ENCODE measurements around the gene OR7G2.

GRCh38 chr19:9140159-9140874 is 33.0 kb upstream of the OR7G2 start, which contains the start of gene ZNF317:
- TF ChIP-seq, protein P1, sequence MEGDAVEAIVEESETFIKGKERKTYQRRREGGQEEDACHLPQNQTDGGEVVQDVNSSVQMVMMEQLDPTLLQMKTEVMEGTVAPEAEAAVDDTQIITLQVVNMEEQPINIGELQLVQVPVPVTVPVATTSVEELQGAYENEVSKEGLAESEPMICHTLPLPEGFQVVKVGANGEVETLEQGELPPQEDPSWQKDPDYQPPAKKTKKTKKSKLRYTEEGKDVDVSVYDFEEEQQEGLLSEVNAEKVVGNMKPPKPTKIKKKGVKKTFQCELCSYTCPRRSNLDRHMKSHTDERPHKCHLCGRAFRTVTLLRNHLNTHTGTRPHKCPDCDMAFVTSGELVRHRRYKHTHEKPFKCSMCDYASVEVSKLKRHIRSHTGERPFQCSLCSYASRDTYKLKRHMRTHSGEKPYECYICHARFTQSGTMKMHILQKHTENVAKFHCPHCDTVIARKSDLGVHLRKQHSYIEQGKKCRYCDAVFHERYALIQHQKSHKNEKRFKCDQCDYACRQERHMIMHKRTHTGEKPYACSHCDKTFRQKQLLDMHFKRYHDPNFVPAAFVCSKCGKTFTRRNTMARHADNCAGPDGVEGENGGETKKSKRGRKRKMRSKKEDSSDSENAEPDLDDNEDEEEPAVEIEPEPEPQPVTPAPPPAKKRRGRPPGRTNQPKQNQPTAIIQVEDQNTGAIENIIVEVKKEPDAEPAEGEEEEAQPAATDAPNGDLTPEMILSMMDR (IDR thresholded peaks at IDR 0.05) = no peak
- peak in 1 of 2 donors; percentile 59 for TF ChIP-seq POLR2A (IDR thresholded peaks at IDR 0.05)

Measured in uterus (tissue), 2 donors.